Keratinocyte (primary cell): ENCODE data around the gene RBM4B.

ENCODE experiments used
- EZH2 ChIP-seq: IDR thresholded peaks from one replicate; pipeline ENCODE4 v1.6.1; 2012; ENCODE audit warnings: inconsistent platforms, mild to moderate bottlenecking, low read length, moderate library complexity
- TF ChIP-seq, protein P1 (sequence below), 3 experiments: IDR thresholded peaks in 1 of 3; conservative IDR thresholded peaks in 1 of 3; optimal IDR thresholded peaks in 1 of 3; 2 replicates in 2 of 3; 3 replicates in 1 of 3; pipeline versions ENCODE3 to v1.5.1; 2011; ENCODE audit warnings: low read length in 3 of 3, mild to moderate bottlenecking in 3 of 3, moderate library complexity in 2 of 3, control low read depth in 1 of 3, inconsistent platforms in 1 of 3; ENCODE audit not compliant: insufficient read depth in 2 of 3; ENCODE audit errors: extremely low read depth in 1 of 3

- TF ChIP-seq, protein P1, sequence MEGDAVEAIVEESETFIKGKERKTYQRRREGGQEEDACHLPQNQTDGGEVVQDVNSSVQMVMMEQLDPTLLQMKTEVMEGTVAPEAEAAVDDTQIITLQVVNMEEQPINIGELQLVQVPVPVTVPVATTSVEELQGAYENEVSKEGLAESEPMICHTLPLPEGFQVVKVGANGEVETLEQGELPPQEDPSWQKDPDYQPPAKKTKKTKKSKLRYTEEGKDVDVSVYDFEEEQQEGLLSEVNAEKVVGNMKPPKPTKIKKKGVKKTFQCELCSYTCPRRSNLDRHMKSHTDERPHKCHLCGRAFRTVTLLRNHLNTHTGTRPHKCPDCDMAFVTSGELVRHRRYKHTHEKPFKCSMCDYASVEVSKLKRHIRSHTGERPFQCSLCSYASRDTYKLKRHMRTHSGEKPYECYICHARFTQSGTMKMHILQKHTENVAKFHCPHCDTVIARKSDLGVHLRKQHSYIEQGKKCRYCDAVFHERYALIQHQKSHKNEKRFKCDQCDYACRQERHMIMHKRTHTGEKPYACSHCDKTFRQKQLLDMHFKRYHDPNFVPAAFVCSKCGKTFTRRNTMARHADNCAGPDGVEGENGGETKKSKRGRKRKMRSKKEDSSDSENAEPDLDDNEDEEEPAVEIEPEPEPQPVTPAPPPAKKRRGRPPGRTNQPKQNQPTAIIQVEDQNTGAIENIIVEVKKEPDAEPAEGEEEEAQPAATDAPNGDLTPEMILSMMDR (optimal IDR thresholded peaks at IDR 0.05 in 1 of 3, IDR thresholded peaks at IDR 0.05 in 1 of 3, conservative IDR thresholded peaks at IDR 0.05 in 1 of 3; ENCODE audit: extremely low read depth in 1 of 3, insufficient read depth in 2 of 3, low read length in 3 of 3): no peak
- TF ChIP-seq EZH2: no peak
Observed at GRCh38 chr11:66725647-66726046, 48.0 kb upstream of the RBM4B start.
